Gastroesophageal sphincter (tissue), 3 donors: ENCODE data around the gene ABLIM2.

ENCODE experiments used
- POLR2A ChIP-seq, 2 donors: fragments of 450-650 bp; IDR thresholded peaks; one replicate each; pipeline ENCODE4 v1.6.1; 2017; ENCODE audit warnings: antibody characterized with exemption in 2 of 2, mild to moderate bottlenecking in 2 of 2, moderate library complexity in 1 of 2
- TF ChIP-seq, protein P1 (sequence below), 4 experiments: fragments of 200-600 bp in 2 of 4; fragments of 450-650 bp in 2 of 4; sonication (generic) in 1 of 4; IDR thresholded peaks; one replicate each; pipeline ENCODE4 v1.5.1; 2017 to 2019; ENCODE audit warnings: antibody characterized with exemption in 4 of 4, mild to moderate bottlenecking in 2 of 4, moderate library complexity in 2 of 4

DNA sequence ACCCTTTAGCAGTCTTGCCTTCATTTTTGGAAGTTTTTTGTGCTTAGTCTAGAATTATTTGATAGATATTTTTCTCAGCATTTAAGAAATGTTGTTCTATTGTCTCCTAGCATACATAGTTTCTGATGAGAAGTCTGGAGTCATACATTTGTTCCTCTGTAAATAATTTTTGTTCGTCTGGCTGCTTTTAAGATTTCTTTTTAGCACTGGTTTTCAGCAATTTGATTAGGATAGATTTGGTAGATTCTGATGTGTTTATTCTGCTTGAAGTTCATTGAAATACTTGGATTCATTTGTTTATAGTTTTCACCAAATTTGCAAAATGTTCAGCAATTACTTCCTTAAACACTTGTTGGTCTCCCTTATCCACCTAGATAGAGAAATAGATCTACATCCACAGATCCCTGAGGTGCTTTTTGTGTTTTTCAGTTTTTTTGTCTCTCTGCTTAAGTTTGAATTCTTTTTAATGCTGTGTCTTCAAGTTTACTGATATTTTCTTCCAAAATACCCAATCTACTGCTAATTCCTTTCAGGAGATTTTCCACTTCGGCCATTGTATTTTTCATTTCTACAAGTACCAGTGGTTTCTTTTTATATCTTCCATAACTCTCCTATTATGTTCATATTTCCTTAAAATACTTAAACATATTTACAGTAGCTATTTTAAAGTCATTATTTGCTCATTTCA lies 64.9 kb downstream of the ABLIM2 start:
- TF ChIP-seq, protein P1, sequence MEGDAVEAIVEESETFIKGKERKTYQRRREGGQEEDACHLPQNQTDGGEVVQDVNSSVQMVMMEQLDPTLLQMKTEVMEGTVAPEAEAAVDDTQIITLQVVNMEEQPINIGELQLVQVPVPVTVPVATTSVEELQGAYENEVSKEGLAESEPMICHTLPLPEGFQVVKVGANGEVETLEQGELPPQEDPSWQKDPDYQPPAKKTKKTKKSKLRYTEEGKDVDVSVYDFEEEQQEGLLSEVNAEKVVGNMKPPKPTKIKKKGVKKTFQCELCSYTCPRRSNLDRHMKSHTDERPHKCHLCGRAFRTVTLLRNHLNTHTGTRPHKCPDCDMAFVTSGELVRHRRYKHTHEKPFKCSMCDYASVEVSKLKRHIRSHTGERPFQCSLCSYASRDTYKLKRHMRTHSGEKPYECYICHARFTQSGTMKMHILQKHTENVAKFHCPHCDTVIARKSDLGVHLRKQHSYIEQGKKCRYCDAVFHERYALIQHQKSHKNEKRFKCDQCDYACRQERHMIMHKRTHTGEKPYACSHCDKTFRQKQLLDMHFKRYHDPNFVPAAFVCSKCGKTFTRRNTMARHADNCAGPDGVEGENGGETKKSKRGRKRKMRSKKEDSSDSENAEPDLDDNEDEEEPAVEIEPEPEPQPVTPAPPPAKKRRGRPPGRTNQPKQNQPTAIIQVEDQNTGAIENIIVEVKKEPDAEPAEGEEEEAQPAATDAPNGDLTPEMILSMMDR (IDR thresholded peaks at IDR 0.05): no peak
- no peak for TF ChIP-seq POLR2A (IDR thresholded peaks at IDR 0.05)
